HG03139 (cell line): ENCODE results near the gene JARID2.

Experiments
- ATAC-seq: cut with Tn5 transposase; IDR thresholded peaks from one replicate; pipeline ENCODE4 v1.9.1; 2021; ENCODE audit not compliant: unreplicated experiment

Gene JARID2

DNA sequence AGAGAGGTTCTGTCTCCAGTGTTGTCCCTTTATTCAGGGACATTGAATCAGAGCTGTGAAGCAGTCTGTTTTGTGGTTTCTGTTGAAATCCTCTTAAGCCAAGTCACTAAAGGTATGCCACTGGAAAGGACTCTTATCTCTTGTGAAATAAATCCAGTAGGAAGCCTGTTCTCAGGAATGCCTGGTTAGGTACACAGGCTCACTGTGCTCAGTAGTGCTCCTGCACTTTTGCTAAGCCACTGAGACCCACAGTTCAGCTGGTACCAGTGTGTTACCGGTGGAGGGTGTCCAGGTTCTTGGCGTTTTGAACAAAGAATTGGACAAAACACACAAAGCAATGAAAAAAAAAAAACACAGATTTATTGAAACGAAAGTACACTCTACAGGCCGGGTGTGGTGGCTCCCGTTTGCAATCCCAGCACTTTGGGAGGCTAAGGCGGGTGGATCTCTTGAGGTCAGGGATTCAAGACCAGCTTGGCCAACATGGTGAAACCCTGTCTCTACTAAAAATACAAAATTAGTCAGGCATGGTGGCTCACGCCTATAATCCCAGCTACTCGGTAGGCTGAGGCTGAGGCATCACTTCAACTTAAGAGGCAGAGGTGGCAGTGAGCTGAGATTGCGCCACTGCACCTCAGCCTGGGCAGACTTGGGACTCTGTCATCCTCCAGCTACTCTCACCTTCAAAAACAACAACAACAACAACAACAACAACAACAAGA, 186.1 kb downstream of the JARID2 start:
- no peak for ATAC-seq

DNA sequence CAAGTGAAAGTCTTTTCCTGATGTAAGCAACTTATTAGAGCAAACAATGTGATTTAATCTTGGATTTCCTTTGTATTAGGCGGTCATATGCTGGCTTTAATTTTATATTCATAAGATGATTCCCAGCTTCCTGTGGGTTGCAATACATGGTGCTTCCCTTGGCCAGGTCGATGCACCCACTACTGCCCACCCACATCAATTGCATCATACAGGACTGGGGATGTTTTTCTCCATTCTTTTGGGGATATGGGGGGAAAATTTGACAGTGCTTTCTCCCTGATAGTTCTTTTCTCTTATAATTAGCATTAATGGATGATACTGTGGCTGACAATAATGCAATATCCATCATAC, 187.6 kb downstream of the JARID2 start:
- ATAC-seq = no peak

DNA sequence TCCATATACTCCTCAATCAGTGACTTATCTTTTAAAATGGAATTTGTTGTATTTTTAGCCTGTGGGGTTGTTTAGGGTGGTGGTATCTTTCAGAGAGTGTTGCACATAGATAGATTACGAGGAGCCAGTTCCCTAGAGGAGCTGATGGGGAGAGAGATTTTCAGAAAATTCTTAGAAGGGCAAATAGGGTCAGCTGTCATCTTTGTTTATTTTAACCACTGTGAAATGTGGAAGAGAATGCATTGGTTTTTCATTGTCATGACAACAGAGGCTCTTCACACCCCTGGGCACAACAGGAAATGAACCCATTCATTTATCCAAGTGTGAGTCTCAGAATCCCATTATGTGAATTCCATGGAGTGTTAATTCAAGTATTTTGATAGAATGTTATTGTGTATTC, 188.4 kb downstream of the JARID2 start:
- ATAC-seq = no peak

DNA sequence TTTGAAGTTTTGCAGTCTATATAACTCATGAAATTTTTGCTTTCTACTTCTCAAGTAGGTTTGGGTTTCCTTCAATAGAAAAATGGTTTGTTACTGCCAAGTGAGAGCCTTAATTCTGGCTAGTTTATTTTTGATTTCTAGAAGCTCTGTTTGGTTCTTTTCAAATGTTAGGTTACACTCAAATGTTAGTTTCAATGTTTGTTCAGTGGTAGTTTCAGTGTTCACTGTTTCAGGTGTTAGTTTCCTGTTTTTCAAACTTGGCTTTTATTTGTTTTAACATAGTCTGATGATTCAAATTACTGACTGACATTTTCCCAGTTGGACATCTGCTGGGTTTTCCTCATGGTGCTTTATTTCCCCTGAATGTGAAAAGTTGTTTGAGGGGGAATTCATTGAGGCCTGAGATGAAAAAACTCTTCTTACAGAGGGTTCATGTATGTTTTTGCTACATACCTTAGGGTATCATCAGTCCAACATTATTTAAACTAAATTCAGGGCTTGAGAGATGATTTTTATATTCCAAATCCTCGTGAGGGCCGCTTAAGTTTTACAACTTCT, 189.0 kb downstream of the JARID2 start:
- no peak for ATAC-seq

DNA sequence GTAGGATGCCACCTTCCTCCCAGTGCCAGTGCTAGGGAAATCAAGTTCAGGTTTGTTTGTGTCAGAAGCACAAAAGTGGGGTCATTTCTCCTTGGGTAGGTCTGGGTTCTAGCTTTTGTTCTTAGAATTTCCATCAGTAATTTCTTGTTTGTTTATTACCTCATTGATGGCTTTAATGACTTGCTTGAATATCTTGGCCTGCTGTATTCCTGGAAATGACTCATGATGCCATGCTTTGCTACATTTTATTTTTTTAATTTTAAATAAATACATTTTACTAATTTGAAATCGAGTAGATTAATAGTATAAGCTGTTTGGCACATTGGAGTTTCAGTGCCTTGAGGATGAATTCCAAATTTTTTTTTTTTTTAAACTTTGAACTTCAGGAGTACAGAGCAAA, 189.6 kb downstream of the JARID2 start:
- ATAC-seq = no peak

DNA sequence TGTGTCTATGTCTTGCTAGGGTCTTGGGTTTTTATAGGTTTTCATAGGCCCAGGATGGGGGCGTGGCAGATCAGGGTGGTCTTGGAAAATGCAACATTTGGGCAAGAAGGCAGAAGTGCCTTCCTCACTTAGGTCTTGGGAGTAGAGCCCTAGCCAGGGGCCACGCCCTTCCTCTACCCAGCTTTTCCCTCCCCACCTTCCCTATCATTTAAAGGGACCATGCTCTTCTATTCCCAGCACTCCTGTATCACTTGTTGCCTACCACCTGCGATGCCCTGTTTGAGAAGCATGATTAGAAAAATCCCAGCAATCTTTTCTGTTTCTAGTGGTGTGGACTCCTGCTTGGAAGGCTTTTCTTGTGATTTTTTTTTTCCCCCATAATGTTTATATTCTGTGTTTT, 190.6 kb downstream of the JARID2 start:
- ATAC-seq = no peak

DNA sequence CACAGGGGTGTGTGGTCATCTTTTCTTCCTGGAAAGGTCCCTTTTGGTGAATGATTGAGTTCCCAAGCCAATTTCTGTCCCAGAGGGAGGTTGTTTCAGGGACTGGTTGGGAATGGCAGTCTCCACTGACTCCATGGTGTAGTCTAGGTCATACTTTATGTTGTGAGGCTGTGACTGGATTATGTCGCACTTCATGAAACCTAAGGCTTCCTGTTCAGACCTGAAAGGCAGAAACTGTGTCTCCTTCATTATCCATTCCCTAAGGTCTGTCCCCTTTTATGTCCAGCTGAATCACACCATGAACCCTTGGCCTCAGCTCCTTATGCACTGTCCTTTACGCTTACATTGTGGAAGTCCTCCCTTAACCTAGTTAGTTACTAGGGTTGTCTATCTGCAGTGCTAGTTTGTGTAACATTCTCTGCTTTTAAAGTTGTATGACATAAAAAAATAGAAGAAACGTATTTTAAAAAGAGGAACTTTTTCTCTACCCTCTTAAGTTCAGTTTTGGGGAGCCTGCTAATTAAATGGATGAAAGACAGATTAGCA, 191.3 kb downstream of the JARID2 start:
- ATAC-seq = no peak

DNA sequence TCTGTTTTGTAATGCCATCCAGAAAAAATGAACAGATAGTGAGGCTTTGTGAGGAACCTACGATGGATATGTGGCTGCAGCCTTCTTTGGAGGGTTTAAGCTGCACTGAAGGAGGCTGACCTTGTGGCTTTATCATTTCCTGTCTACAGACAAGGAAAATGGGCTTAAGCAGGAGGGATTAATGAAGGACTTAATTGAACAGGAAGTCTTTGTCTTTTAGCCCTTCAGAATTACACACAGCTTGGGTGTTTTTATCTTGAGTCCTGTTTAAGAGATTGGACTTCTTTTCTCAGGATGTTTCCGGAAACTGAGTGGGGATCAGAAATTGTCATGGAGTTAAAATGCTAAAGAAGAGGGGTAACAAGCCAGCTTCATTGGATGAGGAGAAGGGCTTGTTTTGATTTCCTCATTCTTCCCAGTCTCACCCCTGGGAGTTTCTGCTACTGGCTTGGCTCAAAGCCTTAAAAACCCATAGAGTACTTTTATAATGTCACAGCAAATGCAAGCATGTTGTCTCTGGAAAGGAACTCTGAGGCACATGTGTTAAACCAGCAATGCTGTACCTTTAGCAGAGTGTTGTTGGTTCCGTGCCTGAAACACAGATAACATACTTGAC, 193.6 kb downstream of the JARID2 start:
- no peak for ATAC-seq

DNA sequence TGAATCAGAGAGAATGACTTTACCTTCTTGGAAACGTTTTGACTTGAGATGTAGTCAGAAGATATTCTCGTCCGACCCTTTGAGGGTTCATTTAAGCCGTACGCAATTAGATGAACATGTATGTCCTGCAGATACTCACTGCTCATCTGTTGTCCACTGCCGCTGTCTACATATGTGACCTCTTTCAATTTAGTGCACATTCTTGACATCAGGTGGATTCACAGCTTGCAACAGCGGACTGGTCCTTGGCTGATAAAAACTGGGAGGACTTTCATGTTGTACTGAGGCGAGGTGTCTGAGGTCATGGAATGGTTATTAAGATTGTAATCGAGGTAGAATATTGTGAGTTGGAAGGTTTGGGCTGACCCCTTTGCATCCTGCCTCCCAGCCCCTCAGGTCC, 194.2 kb downstream of the JARID2 start:
- ATAC-seq = no peak

DNA sequence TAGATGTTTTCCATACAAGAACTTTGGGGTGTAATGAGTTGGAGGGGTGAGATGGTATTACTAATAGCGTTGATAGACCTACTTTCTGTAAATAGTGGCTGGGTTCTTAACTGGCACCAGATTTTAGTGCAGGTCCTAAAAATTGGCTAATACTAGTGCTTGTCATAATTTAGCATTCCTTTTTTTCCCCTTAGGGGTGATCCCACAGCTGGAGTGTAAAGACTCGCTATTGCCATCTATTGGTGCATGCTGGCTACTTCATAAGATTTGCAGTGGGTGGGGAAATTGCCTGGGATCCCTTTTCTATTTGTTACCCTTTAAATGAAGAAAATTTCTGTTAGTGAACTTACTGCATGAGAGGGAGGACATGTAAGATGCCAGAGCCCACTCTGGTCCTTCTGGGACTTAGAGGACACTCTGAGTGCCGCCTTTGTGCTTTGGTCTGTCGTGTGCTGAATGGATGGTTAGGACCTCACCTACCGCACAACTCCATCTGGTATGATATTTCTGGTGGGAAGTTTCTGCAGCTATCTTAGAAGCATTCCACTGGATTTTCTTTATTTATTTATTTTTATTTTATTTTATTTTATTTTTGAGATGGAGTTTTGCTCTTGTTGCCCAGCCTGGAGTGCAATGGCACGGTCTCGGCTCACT, 195.5 kb downstream of the JARID2 start:
- no peak for ATAC-seq

DNA sequence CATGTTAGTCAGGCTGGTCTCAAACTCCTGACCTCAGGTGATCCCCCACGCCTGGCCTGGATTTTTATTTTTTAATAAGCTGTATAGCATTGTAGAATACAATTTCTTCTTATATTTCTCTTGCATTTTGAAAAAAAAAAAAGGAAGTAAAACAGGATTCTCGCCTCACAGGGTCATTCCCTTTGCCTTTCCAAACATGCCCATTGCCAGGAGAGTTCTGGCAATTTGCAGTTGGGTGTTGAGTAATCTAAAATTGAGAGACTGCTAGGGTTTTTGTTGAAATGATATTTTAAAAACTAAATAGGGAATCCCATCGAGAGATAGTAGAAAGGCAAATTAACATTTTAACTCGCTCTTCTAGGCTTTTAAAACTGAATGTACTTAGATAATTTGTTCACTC, 196.1 kb downstream of the JARID2 start:
- ATAC-seq = no peak

DNA sequence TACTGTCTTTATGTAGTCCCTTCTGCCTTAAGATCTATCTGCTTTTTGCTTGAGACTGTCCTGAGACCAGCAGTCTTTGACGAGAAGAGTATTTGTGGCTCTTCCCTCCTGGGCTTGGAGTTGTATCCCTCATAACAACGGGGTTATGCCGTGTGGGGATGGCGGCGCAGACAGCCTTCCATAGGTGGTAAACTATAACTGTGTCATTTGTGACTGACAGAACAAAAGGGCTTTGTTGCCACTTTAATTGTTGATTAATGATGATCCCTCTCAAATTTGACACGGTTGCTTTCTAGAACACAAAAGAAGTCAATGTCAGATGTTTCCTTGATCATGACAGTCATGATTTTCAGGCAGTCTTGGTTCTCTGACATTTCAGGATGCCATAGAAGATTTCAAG, 196.6 kb downstream of the JARID2 start:
- ATAC-seq = no peak

DNA sequence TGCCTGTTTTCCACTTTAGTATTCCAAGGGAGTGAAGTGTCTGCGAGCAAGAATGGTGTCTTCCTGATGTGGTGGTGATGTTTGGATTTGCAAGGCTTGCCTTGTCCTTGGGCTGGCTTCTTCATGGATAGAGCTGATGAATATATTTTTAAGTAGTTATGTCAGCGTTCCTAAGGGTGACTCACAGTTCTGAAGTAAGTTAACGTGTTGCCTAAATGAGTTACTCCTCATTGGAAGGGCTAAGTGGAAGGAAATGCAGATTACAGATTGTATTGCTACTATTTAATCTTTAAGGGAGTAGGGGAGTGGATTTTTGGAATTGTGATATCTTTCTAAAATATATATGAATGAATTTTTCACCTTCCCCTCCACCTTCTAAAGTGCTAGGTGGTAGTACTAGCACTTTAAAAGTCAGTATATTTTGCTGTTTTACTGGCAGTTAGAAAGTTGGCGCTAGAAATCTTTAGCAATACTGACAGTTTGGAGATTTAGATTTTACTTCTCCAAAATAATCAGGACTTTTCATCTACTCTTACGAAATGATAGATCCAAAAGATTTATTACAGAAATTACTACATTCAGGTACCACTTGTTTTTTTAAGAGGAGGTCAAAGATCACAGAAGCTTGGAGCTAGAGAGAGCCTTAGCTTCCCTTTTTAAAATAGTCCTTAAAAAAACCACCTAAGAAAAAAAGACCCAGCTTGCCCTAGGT, 197.4 kb downstream of the JARID2 start:
- no peak for ATAC-seq

DNA sequence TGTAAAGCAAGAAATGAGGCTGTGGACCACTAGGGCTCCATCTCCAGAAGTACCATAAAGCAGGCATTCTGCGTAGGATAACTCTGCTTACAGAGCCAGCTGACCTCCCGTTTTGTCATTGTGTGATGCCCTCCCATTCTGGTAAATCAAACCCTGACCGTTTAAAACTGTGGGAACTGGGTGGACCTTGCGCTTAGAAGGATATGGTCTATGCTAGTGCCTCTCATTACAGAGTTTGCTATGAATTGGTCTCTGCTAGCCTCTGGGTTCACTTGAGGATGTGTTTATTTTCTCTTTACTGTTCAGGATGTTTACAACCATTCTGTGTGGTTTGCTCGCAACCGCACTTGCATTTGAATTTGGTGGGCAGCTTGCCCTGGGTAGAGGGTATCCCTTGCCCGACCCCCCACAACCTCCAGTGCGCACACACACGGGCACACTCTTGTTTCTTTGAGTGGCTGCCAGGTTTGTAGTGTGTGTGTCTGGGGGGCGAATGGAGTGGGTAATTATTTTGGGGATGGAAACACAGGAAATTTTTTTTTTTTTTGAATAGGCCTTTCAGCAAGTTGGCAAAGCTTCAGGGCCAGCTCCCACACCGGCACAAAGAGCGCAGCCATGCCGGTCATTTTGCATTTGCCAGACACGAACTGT, 198.3 kb downstream of the JARID2 start:
- no peak for ATAC-seq

DNA sequence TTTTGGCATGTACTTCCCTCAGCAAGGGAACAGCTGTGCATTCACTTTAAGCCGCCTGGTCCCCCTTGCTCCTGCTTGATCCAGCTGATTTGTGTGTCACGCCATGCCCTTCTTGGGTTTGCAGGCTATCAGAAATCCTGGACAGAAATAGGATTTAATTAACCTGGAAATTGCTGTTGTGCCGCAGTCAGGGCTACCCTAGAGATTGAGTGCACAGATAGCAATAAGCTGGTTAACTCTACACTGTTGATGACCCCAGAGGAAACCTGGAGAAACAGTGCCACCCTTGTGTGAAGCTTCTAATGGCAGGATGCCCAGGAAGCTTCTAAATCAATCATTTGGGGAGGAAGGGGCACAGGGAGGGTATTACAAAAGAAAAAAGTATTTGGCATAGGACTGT, 199.0 kb downstream of the JARID2 start:
- ATAC-seq = no peak

DNA sequence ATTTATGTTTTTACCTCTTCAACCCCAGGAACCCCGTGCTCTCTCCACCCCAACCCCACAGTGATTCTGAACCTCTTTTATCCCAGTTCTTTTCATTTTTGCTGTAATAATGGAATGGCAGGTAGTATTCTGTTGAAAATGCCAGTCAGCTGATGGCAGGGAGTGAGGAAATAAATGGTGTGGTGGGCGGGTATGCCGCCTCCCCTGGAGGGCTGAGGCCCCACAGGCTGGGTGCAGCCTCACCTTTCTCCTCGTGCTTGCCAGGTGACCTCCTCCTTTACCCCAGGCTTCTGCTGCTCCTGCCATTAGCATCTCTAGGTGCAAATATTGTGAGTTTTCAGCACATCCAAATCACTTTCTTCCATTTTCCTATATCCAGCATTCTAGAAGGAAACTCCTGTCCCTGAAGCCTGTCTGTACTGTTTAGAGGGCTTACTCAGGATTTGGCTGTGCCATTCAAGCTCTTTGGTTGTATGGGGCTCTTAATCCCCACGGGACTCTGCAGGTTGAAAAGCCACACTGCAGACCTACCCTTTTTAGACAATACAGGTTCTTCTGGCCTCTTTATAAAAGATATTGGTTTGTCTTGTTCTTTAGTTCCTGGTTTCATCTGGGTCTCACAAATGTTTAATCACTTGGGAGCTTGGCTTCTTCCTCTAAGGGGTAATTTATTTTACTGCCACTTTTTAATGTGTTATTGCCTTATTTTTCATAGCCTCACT, 201.8 kb downstream of the JARID2 start:
- no peak for ATAC-seq

DNA sequence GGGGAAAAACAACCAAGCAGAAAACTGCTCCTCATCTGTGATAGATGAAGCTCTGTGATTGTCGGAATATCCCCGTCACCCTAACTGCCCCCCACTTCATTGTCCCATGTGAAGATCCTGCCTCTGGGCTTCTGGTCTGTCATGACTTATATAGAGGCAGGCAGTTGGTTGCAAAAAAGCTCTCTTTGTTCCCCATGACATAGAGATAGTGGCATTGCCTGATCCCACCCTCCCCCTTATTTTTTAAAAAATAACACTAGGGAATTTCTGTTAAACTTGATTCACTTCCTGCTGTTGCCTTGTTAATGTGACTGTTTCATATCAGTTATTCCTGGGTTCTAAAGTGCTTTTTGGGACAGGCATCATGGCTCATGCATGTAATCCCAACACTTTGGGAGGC, 203.1 kb downstream of the JARID2 start:
- no peak for ATAC-seq

DNA sequence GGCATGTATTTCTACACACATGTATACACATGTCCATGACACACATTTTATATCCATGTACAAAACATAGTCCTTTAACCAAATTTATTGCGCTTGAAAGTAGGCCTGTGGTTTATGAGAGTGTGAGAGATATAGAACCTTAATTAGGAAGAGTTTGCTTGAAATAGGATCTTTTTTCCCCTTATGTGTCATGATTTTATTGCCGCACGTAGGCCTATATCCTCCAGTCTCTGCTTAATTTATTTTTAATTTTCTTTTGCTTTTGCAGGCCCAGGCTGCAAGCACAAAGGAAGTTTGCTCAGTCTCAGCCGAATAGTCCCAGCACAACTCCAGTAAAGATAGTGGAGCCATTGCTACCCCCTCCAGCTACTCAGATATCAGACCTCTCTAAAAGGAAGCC, 205.9 kb downstream of the JARID2 start:
- ATAC-seq = no peak

DNA sequence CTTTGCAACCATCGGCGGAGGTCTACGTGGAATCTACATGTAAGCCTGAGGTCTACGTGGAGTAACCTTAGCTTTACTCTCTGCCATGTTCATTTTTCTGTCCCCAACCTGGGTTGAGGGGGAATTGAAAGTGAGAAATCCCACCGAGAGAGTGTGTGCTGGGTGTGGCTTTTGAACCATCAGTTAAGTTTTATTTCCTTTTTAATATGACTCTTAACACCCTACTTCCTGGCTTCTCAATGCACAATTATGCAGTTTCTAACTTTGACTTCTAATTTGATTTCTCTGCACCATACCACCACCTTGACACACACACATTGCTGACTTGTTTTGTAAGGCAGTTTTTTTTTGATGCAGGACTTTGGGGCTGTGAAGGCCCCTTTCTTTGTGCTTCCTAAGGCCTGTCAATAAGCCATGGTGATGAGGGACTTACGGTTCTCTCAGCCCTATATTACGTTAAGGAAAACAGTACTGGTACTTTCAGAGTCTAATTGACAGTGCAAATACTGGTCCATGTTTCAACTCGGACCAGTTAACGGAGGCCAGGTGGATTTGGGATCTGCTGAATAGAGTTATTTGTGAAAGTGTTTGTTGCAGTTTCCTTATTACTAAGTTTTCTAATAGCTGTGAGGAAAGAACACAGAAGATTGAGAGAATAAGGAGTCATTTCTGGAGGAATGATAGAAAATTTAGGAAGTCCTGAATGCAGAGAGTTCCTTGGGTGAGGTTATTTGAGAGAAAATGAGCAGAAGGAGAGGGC, 206.5 kb downstream of the JARID2 start:
- ATAC-seq = no peak

DNA sequence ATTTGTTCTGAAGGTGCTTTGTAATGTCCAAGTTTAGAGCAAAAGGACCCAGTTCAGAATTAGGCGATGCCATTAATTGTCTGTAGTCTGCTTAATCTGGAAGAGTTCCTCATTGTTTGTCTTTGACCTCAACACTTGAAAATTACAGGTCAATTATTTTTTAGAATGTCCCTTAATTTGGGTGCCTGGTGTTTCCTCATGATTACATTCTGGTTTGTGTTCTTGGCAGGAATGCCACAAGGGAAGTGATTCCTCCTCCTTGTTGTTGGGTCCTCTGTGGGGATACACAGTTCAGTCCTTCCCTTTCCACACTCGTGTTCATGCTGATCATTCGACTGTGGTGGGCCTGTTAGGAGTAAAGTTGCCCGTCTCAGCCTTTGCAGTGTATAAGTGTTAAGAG, 207.3 kb downstream of the JARID2 start:
- ATAC-seq = no peak
